IPS-NIHi7 (cell line): ENCODE measurements around the gene MAMDC4.

Source experiments
- DNase-seq: peaks from one replicate; pipeline ENCODE4 v3.0.0; 2012; ENCODE audit warnings: mixed read lengths; ENCODE audit errors: extremely low spot score

Gene MAMDC4

DNA sequence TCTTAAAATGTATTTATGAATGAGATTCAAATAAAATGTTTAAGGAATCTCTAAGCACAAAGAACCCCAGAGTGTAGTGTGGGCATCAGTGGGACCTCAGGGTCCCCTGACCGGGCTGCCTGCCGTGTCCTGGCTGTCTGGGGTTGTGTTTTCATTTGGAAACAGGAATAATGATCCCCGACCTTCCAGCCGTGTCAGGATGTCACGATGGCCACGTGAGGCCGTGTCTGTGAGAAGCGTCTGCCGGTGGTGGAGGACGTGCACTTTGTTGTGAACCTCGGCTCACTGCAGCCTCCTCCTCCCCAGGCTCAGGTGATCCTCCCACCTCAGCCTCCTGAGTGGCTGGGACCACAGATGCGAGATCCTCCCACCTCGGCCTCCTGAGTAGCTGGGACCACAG is 38.5 kb downstream of the MAMDC4 start:
- DNase-seq = no peak

DNA sequence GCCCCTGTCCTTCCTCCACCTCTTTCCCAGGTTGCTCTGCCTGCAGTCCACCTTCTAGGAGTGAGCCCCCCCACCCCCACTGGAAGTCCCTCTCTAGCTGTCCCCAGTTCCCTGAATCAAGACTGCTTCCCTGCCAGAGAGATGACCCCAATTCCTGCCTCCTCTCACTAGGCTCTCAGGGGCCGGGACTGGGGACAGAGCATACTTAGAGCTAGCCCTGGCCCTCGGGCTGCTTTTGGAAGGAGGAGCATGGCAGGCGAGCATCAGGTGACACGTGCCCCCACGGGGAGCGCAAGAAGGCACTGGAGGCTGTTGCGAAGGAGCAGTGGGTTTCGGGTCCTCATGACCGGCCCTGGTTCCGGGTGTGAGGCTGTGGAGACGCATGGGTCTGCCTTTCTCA is 43.9 kb downstream of the MAMDC4 start:
- DNase-seq = no peak

DNA sequence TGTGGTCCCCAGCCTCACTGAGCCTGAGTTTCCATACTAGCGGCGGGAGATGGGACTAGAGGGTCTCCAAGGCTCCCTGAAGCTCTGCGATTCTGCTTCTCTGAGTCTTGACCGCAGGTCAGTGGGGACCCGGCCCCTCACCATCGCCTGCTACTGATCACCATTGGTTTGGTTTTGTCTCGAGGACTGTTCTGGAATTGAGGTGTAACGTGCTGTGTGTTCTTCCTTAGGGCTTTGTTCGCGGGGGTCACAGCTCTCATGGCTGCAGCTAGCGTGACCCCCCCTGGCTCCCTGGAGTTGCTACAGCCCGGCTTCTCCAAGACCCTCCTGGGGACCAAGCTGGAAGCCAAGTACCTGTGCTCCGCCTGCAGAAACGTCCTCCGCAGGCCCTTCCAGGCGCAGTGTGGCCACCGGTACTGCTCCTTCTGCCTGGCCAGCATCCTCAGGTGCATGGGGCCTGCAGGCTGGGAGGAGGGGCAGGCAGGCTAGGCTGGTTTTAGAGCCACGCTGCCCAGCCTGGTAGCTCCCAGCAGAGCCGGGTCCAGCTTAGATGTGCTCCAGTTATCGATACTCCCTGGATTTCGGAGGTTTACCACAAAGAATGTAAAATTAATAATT is 46.4 kb downstream of the MAMDC4 start:
- DNase-seq = no peak

GRCh38 chr9:136899196-136899595 is 47.0 kb downstream of the MAMDC4 start:
- no peak for DNase-seq

- no peak for DNase-seq
These were observed 48.4 kb downstream of the MAMDC4 start for GRCh38 chr9:136900556-136900955.

DNA sequence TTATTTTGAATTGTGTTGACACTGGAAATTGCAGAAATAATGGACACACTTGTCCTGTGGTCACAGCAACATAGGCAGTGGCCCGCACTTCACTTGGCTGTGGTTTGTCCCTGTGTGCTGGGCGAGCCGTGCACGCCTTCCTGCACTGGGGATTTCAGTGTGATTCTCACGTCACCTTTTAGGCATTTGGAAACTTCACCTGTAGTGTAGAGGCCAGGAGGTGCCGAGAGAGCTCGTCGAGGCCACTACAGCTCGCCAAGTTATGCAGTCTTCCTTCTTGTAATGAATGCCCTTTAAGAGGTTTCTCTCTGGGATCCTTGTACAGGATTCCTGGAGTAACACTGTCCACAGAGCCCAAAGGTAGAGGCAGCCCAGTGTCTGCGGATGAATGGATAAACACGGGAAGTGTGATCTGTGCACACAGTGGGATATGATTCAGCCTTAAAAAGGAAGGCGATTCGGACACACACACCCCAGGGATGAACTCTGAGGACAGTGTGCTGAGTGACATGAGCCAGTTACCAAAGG is 48.9 kb downstream of the MAMDC4 start:
- no peak for DNase-seq

DNA sequence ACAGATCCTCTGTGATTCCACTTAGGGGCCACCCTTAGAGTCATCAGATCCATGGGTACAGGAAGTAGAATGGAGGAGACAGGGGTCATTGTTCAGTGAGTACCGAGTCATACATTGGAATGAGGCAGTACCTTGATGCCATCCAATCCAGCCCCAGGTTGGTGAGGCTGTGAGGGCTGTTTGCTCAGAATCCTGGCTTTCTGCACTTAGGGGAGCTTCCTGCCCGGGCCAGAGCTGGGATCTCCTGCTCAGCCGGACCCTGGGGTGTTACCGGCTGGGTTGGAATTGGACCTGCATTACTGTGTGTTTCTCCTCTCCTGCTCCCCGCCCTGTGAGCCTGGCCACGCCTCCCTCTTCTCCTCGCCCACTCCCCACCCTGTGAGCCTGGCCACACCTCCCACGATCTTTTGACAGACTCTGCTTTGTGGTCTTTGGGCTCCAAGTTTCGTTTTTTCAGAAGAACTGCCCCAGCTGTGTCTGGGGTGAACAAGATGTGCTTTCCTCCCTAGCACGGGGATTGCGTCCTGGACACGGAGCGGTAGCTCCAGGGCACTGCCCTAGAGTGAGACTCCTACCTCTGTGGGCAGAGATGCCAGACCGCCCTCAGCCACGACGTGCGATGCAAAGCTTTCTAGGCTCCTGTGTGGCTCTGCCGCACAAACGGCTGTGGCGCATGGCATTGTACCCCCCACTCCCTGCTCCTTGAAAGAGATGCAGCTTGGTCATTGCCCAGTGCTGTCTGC is 49.5 kb downstream of the MAMDC4 start:
- DNase-seq = no peak

- DNase-seq = no peak
These were observed 50.2 kb downstream of the MAMDC4 start for GRCh38 chr9:136902259-136902821.

- no peak for DNase-seq
These were observed 51.0 kb downstream of the MAMDC4 start for GRCh38 chr9:136903041-136903554.

DNA sequence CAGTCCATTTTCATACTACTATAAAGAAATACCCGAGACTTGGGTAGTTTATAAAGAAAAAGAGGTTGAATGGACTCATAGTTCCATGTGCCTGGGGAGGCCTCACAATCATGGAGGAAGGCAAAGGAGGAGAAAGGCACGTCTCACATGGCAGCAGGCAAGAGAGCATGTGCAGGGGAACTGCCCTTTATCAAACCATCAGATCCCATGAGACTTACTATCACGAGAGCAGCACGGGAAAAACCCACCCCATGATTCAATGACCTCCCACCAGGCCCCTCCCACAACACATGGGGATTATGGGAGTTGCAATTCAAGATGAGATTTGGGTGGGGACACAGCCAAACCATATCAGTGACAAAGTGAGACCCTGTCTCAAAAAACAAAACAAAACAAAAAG is 54.1 kb downstream of the MAMDC4 start:
- no peak for DNase-seq

DNA sequence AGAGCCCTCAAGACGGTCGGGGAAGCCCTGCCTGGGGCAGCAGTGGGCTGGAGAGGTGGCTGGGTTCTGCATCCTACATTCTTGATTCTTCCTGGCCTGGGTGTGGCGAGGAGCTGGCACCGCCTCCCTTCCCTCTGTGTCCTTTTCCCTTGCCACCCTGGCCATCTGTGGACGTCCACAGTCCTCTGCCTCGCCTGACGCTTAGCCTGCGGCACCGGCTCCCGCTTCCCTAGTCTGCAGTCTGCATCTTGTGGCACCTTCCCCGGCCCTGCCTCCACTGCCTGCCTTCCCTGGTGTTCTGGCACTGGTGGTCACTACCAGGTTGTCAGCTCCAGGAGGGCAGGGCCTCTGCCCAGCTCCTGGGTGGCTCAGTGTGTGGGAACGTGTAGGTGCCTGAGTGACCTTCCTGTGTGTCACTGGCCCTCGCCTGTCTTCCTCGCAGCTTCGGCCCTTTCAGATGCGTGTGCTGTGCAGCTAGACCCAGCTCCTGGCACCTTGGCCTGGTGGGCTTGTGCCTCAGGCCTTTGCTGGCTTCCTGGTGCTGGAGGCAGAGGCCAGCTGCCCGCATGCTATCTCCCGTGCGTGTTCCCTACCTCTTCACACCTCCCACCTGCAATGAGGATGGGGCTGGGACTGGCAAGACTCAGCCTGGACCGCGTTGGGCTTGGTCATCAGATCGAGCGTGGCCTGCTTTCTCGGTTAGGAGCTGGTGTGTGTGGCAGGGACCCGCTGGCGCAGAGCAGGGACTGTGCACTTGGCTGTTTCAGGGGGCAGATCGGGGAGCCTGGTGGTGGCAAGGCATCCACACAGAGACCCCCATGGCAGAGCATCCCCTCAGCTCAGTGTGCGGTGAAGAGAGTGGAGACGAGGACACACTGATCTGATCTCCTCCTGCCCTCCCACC is 55.1 kb downstream of the MAMDC4 start:
- no peak for DNase-seq
